HG02973 (cell line): ENCODE measurements around the gene NEDD8.
"Not testable (repeated sequence)": the region's sequence is repeated elsewhere in the genome, so short reads cannot be mapped to it uniquely, and the experiment has no call there.

Experiments
- ATAC-seq: cut with Tn5 transposase; IDR thresholded peaks from one replicate; pipeline ENCODE4 v1.9.1; 2021; ENCODE audit warnings: moderate library complexity; ENCODE audit not compliant: unreplicated experiment

Gene NEDD8

DNA sequence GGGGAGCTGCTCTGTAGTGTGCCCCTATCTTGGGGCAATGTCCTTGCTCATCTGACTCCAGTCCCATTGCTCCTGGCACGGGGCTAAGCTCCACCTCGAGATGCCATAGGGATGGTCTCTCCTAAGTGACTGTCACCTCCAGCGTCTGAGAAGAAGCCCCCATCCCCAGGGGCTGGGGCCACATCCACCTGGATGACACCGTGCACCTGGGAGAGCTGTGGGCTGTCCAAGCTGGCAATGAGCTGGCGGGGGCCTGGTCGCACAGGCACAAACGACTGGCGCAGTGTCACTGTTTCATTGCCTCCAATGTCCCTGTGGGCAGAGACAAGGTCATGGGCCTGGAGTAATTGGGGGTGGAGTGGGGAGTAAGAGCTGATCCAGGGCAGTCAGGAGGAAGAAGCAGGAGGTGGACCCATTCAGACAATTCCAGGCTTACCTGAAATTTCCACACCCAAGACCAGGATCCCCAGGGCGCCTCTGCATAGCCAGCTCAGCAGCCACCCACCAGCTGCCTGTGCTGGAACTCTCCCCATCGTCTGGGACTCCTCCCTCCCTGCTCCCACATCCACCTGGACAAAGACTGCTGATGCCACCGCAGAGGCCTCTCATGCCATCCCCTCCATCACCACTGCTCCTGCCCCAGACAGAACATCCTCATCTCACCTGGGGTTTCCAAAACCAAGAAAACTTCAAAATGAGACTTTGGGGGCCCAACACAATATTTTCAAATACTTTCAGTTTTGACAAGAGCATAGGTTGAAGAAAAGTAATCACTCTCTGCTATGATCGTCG, 17.3 kb upstream of the NEDD8 start:
- ATAC-seq: no peak

DNA sequence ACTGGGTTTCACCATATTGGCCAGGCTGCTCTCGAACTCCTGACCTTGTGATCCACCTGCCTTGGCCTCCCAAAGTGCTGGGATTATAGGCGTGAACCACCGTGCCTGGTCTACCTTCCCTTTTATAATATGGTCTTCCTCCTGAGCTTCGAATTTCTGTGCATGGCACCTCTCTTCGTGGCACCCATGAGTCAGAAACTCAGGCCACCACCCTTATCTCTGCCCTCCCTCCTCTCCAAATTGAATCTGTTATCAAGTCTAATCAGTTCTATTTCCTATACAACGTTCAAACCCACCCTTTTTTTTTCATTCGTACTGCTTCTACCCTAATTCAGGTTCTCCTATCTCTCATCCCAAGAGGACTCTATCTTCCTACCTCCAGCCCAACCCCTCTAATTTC, 15.3 kb upstream of the NEDD8 start:
- ATAC-seq: no peak

DNA sequence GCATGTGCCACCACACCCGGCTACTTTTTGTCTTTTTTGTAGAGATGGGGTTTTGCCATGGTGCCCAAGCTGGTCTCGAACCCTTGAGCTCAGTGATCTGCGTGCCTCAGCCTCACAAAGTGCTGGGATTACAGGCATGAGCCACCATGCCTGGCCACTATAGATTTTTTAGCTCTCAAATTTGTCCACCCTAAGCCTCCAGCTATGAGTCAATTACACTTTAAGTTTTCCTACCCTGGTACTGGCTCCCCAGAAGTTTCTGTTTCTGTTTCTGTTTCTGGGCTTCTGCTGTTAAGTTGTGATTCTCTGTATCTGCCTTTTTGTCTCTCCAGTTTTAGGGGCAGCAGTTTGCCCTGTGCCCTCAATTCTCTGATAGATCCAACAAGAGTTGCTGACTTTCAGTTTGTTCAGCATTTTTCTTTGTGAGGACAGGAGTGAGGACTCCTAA, 14.6 kb upstream of the NEDD8 start:
- no peak for ATAC-seq

DNA sequence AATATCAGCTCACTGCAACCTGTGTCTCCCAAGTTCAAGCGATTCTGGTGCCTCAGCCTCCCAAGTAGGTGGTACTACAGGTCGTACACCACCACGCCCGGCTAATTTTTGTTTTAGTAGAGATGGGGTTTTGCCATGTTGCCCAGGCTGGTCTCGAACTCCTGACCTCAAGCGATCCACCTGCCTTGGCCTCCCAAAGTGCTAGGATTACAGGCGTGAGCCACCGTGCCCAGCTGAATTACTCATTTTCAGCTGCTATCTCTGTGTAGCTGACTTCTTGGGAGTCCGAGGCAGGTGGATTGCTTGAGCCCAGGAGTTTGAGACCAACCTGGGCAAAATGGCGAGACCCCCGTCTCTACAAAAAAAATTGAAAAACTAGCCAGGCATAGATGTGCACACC, 13.2 kb upstream of the NEDD8 start:
- ATAC-seq: not testable (repeated sequence)

- ATAC-seq: no peak
These were observed 11.2 kb upstream of the NEDD8 start for GRCh38 chr14:24243336-24243836.

DNA sequence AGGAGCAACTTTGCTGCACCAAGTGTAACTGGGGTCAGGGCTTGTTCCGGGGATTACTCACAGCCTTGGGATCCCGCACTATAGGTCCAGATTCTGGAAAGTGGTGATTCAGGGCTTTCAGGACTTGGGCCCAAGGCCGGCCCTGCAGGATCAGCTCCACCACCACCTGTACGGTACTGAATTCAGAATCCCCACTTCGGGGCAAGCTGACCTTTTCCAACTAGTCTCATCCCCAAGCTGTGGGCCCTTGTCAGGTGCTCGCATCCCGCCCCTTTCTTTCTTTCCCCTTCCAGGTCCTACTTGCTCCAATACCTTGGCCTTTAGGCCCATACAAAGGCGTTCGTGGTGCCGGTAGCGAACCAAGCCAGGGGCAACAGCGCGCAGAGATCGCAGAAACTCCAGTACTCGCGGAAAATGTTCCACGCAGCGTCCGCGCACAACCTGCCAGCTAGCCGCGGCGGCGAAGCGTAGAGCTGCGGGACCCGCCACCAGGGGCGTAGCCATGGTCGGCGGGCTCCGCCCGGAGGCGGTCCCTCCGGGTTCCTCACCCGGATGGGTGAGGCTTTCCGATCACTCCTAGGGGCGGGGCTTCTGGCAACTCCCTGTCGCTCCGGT, 9.8 kb upstream of the NEDD8 start:
- peak; percentile 73 for ATAC-seq

- no peak for ATAC-seq
These were observed 8.1 kb upstream of the NEDD8 start for GRCh38 chr14:24240110-24240918.

- no peak for ATAC-seq
These were observed 6.4 kb upstream of the NEDD8 start for GRCh38 chr14:24238527-24239037.

- no peak for ATAC-seq
These were observed 6.0 kb upstream of the NEDD8 start for GRCh38 chr14:24238123-24238522.

DNA sequence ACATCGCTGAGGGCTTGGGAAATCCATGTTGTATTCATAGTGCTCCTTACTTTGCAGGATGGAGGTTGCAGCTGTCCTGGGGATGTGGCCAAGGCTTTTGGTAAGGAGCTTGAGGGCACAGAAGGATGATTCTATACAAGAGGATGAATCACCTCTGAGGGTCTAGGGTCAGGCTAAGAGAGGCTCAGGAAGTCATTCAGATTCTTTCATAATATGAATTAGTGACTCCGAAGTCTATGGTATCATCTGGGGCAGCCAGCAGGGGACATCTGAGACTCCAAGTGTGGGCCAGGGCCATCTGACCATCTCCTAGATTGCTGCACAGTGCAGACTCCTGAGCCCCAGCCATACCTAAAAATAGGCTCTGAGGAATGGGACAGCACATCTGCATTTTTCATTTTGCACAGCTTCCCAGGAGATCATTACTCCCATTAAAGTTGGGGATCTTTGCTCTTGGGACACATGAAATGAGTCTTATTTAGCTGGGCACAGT, 5.3 kb upstream of the NEDD8 start:
- no peak for ATAC-seq

DNA sequence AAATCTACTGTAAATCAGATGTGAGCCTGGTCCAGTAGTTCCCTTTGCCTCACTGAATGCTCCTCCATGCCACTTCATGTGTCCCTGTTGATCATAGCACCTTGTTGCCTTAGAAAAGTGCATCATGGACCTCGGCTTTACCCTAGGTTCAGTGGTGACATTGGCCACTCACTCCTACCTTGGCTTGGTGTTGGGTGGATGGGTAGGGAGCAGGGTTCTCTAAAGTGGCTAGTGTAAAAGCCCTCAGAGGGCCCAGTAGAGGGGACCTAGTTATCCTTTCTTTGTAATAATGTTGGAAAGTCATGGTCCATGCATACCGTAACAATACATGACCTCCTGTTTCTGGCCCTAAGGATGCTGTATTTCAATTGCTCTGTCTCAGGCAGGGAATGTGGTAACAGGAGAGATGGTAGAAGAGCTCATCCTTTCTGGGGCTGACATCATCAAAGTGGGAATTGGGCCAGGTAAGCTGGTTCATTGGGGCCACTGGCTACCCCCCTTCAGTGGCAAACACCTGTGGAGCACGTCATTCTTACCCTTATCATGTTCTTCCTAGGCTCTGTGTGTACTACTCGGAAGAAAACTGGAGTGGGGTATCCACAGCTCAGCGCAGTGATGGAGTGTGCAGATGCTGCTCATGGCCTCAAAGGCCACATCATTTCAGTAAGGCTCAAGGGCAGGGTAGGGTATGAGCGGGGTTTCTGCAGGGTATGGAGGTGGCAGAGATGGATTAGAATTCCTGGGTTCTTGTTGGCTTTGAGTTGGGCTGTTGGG, 4.7 kb upstream of the NEDD8 start:
- no peak for ATAC-seq

DNA sequence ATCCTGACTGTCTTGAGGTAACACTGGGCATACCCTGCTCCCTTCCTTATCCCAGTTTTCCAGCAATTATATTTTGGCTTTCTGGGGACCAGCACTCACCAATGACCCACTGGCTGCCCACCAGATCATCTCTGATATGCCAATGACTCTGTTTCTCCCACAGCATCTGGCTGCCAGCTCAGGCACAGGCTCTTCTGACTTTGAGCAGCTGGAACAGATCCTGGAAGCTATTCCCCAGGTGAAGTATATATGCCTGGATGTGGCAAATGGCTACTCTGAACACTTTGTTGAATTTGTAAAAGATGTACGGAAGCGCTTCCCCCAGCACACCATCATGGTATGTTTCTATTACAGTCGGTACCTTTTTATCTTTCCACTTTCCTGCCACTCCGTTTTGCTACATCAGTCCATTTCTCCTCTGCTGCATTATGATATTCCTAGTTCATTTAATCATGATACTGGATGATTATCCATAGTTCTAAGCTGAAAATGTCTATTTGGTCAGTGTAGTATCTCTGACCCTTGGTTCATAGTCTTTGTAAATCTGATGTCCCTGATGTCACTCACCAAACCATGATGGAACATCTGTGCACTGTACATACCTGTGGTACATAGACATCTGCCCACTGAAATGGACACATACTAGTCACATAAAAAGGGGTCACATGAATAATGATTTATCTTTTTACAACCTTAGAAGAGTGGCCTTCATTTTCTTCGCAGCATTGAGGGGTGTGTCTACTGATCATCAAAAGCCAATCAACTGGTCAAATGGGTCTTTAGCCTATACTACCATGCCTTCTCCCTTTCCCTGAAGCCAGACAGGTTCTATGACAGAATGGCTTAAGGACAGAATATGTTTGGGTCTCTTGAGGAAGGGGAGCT, 3.9 kb upstream of the NEDD8 start:
- no peak for ATAC-seq

- no peak for ATAC-seq
These were observed 2.2 kb upstream of the NEDD8 start for GRCh38 chr14:24234095-24235005.

DNA sequence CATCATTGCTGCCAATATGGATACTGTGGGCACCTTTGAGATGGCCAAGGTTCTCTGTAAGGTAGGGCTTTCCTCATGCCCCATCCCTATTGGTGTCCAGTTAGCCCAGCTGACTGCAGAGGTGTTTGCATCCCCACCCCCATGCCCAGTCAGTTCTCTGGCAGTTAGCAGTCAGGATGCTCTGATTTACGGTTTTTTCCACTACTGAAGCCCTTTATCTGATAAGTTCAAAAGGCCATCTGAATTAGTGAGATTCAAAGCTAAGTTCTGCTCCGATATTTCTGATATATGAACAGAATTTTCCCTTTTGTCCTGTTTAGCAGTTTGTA, 1.3 kb upstream of the NEDD8 start:
- no peak for ATAC-seq

- ATAC-seq: peak; percentile 44
These were observed 724 bp upstream of the NEDD8 start, which contains the start of gene GMPR2 for GRCh38 chr14:24232645-24233537. Gene GMPR2 (plus strand): TSS chr14:24232929. CDS start chr14:24233254, 325 bp downstream.

DNA sequence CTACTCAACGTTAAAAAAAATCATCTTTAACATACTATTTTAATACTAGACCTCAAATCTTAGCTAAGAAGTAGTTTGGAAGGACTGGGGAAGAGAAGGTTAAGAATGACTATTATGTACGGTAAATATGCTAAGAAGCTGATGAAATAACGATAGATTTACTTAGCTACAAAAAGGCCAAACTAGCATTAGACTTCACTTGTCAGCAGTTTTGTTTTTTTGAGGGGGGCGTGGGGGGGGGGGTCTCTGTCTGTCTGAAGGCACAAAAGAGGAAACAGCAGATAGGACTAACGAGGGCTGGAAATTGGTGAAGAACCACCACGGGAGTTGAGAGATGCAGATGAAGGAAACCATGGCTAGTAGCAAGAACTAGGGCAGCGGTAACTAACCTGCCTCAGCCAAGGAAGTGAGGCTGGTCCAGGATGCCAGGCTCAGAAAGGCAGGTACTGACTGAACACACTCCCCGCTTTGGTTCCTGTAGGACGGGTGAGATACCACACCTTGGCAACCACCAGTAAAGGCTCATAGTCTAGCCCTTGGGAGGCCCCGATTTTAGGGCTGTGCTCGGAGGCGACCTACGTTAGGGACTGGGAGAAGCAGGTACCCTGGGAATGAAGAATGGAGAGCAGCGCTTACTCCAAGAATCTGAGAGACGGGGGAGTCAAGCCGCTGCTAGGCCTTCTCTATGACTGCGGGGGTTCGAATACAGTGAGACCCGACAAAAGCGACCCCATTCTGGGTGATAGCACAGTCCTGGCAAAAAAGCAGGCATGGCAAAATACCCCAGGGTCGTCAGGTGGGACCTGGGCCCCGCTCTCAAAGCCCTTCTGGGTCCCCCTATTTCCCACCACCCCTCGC, 675 bp downstream of the NEDD8 start:
- no peak for ATAC-seq
